SK-N-SH (cell line): ENCODE measurements around the gene ATE1.

Experiments used
- CTCF ChIP-seq: fragments of 200-600 bp; sonication (generic); IDR thresholded peaks from 2 replicates; pipeline ENCODE4 v1.6.1; 2017; ENCODE audit warnings: antibody characterized with exemption, mild to moderate bottlenecking, moderate library complexity
- JUND ChIP-seq: IDR thresholded peaks from 2 replicates; pipeline ENCODE4 v1.4.0; 2012
- MAX ChIP-seq: IDR thresholded peaks from 2 replicates; pipeline ENCODE4 v1.4.0; 2012; ENCODE audit warnings: low read depth
- MXI1 ChIP-seq: IDR thresholded peaks from 2 replicates; pipeline ENCODE4 v1.6.1; 2012; ENCODE audit warnings: mild to moderate bottlenecking, low read depth, low read length, improper control_type of control experiment
- POLR2AphosphoS5 ChIP-seq: IDR thresholded peaks from 2 replicates; pipeline ENCODE4 v1.6.1; 2012; ENCODE audit warnings: low read depth, low read length
- RAD21 ChIP-seq: IDR thresholded peaks from 2 replicates; pipeline ENCODE4 v1.6.1; 2012; ENCODE audit warnings: mild to moderate bottlenecking, low read length
- REST ChIP-seq: IDR thresholded peaks from 2 replicates; pipeline ENCODE4 v1.6.1; 2012; ENCODE audit warnings: mild to moderate bottlenecking, low read depth, low read length, moderate library complexity
- RFX5 ChIP-seq: IDR thresholded peaks from 2 replicates; pipeline ENCODE4 v1.6.1; 2012; ENCODE audit warnings: mild to moderate bottlenecking, improper control_type of control experiment, low read length
- TAF1 ChIP-seq: IDR thresholded peaks from 2 replicates; pipeline ENCODE4 v1.6.1; 2012; ENCODE audit warnings: low read depth, mild to moderate bottlenecking, low read length, moderate library complexity, borderline replicate concordance
- USF2 ChIP-seq: fragments of 150-350 bp; IDR thresholded peaks from 2 replicates; pipeline ENCODE4 v1.6.1; 2017; ENCODE audit warnings: antibody characterized with exemption, low read length, low read depth, borderline replicate concordance
- ZBTB33 ChIP-seq: IDR thresholded peaks from 2 replicates; pipeline ENCODE4 v1.4.0; 2012; ENCODE audit warnings: low read depth, borderline replicate concordance

GRCh38 chr10:121845044-121845784 lies 82.6 kb downstream of the ATE1 start:
- TF ChIP-seq RFX5 (no peak), POLR2AphosphoS5 (no peak), CTCF (no peak), ZBTB33 (no peak), REST (no peak), RAD21 (no peak), MAX (no peak), USF2 (no peak), JUND (no peak), MXI1 (no peak), TAF1 (no peak)
